GM23248 (cell line): ENCODE results near the gene NEDD4L. TPM values are rescaled to one million over a fixed set of nuclear protein-coding genes. Genes with fewer than 3 reads are reported as not detected.

ENCODE experiments used
- DNase-seq: peaks from one replicate; pipeline ENCODE4 v3.0.0-alpha.2; 2015
- H2AFZ ChIP-seq: fragments of 200-600 bp; sonication (generic); 2 replicates; pipeline ENCODE4 v1.6.1; 2016; ENCODE audit warnings: antibody characterized with exemption
- H3F3A ChIP-seq: fragments of 200-600 bp; sonication (generic); 2 replicates; pipeline ENCODE4 v1.6.1; 2016; ENCODE audit warnings: mild to moderate bottlenecking, antibody characterized with exemption, mixed run types; ENCODE audit not compliant: insufficient read depth
- H3K27ac ChIP-seq: fragments of 200-600 bp; sonication (generic); 2 replicates; pipeline ENCODE4 v1.5.1; 2016; ENCODE audit warnings: mild to moderate bottlenecking
- H3K27me3 ChIP-seq: fragments of 200-600 bp; sonication (generic); replicated peaks from 2 replicates; pipeline ENCODE4 v1.6.1; 2016; ENCODE audit warnings: mild to moderate bottlenecking; ENCODE audit not compliant: insufficient read depth
- H3K36me3 ChIP-seq: fragments of 200-600 bp; sonication (generic); 2 replicates; pipeline ENCODE4 v1.6.1; 2016; ENCODE audit warnings: low read depth, mild to moderate bottlenecking
- H3K4me1 ChIP-seq: fragments of 200-600 bp; sonication (generic); 2 replicates; pipeline ENCODE4 v1.6.1; 2016; ENCODE audit warnings: mild to moderate bottlenecking; ENCODE audit not compliant: insufficient read depth
- H3K4me2 ChIP-seq: fragments of 200-600 bp; sonication (generic); one replicate; pipeline ENCODE4 v1.6.1; 2016; ENCODE audit warnings: mild to moderate bottlenecking; ENCODE audit not compliant: unreplicated experiment
- H3K4me3 ChIP-seq: fragments of 200-600 bp; sonication (generic); 2 replicates; pipeline ENCODE4 v1.5.1; 2016; ENCODE audit warnings: mild to moderate bottlenecking
- H3K79me2 ChIP-seq: fragments of 200-600 bp; sonication (generic); 2 replicates; pipeline ENCODE4 v1.6.1; 2016; ENCODE audit warnings: mild to moderate bottlenecking; ENCODE audit not compliant: insufficient read depth
- H3K9ac ChIP-seq: fragments of 200-600 bp; sonication (generic); 2 replicates; pipeline ENCODE4 v1.6.1; 2016; ENCODE audit warnings: mild to moderate bottlenecking
- H3K9me2 ChIP-seq: fragments of 200-600 bp; sonication (generic); 2 replicates; pipeline ENCODE4 v1.6.1; 2016; ENCODE audit warnings: mixed run types, mild to moderate bottlenecking, moderate library complexity; ENCODE audit not compliant: insufficient read depth
- H3K9me3 ChIP-seq: fragments of 200-600 bp; sonication (generic); one replicate; pipeline ENCODE4 v1.6.1; 2017; ENCODE audit warnings: low read depth
- H4K20me1 ChIP-seq: fragments of 200-600 bp; sonication (generic); 2 replicates; pipeline ENCODE4 v1.6.0; 2016; ENCODE audit not compliant: insufficient read depth
- EZH2 ChIP-seq: fragments of 200-600 bp; sonication (generic); IDR thresholded peaks from 2 replicates; pipeline ENCODE4 v1.6.1; 2018; ENCODE audit warnings: antibody characterized with exemption, mild to moderate bottlenecking; ENCODE audit not compliant: insufficient read depth, poor library complexity, severe bottlenecking
- EZH2phosphoT487 ChIP-seq: fragments of 200-600 bp; sonication (generic); IDR thresholded peaks from 2 replicates; pipeline ENCODE4 v1.6.1; 2018; ENCODE audit warnings: antibody characterized with exemption, moderate library complexity, mild to moderate bottlenecking, low read depth; ENCODE audit not compliant: insufficient read depth
- WGBS, 2 experiments: methylation state at CpG; one replicate each; pipeline ENCODE4 v1.1.6; 2015 to 2017; ENCODE audit warnings: low lambda C conversion rate in 2 of 2, low coverage in 1 of 2; ENCODE audit errors: missing lambda C conversion rate in 2 of 2; 5-methylcytosine and 5-hydroxymethylcytosine counted together
- in situ Hi-C: fragments of 300-500 bp; cut with MboI; formaldehyde crosslinking; loops from 2 replicates; pipeline ENCODE4 v1.15.0; 2020
- polyA plus RNA-seq: library from polyadenylated mRNA; unstranded; fragments of >200 nt; fragmentation: Nextera tagmentation; extraction: Ambion mirVana; gene quantifications from 2 replicates; pipeline ENCODE4 v1.2.1, GENCODE V29; 2016
- total RNA-seq: library from RNA; depleted of rRNA; stranded (reverse); fragments of >200 nt; shearing (Covaris generic); gene quantifications from 2 replicates; pipeline ENCODE4 v1.2.3, GENCODE V29; 2014

NEDD4L gene
- total and polyA plus RNA-seq, 2 experiments from 2014 or later, result 3.7 to 6.1 TPM

- TF ChIP-seq EZH2phosphoT487 (no peak), EZH2 (no peak)
- no peaks in the 10 kb centered on the region for H3K9me3 ChIP-seq
- peak overlapping the region; percentile 52 for H2AFZ ChIP-seq
- H3K36me3 ChIP-seq, result no peaks in the 10 kb centered on the region
- H3K27me3 ChIP-seq, result no peaks in the 10 kb centered on the region
- H3K27ac ChIP-seq, result no peak overlapping the region
- H3K9me2 ChIP-seq, result no peaks in the 10 kb centered on the region
- no peaks in the 10 kb centered on the region for H3K79me2 ChIP-seq
- 21 to 23% methylated on average over 14 of the region's 14 CpGs for WGBS, 2 experiments
- no peaks in the 10 kb centered on the region for H4K20me1 ChIP-seq
- H3F3A ChIP-seq, result peaks cover 8% of the 10 kb centered on the region; the same call in 1 of the 2 replicates
- peak overlapping the region; percentile 20; the same call in 1 of the 2 replicates for H3K9ac ChIP-seq
- H3K4me2 ChIP-seq, result peak overlapping the region; percentile 7
- 0 out of 2 replicates have a peak overlapping the region, but pooled peaks have one; percentile 16 for H3K4me3 ChIP-seq
- DNase-seq, result peak; percentile 85
- H3K4me1 ChIP-seq, result peaks cover 9% of the 10 kb centered on the region
- in situ Hi-C loops, result no loop called here
Measured at GRCh38 chr18:58400331-58400870, 356.4 kb downstream of the NEDD4L start.

DNA sequence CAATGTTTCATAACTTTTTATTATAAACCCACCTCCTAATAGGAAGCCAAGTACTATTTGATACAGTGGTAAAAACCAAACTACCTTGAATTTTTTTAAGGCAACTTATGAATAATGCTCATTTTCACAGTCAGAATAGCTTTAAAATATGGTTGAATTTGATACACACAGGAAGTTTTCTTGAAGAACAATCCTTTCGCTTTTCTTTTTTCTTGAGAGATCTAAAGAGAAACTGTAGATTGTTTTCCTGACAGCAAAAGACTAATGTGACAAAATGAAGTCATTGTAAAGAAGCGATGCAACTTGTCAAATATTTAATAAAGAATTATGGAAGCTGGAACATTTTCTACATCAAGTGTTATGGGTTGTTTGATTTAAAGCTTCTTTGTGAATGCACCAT lies 357.2 kb downstream of the NEDD4L start:
- H3K79me2 ChIP-seq, result no peaks in the 10 kb centered on the region
- no peak for DNase-seq

GRCh38 chr18:58402247-58402646 lies 358.2 kb downstream of the NEDD4L start:
- Histone ChIP-seq H3K9ac (no peak overlapping the region), H3K27ac (no peak overlapping the region), H3K4me2 (no peak overlapping the region), H3F3A (peaks cover 8% of the 10 kb centered on the region; the same call in 1 of the 2 replicates), H3K9me3 (no peaks in the 10 kb centered on the region), H4K20me1 (no peaks in the 10 kb centered on the region), H2AFZ (no peak overlapping the region), H3K36me3 (no peaks in the 10 kb centered on the region), H3K4me3 (no peak overlapping the region), H3K4me1 (peaks cover 9% of the 10 kb centered on the region), H3K9me2 (no peaks in the 10 kb centered on the region), H3K79me2 (no peaks in the 10 kb centered on the region), H3K27me3 (no peaks in the 10 kb centered on the region)
- DNase-seq, result no peak
- WGBS, 2 experiments, result 85 to 87% methylated on average over 9 of the region's 9 CpGs
- in situ Hi-C loops, result no loop called here
- no peak for TF ChIP-seq EZH2
- TF ChIP-seq EZH2phosphoT487, result no peak

More for the DNA sequence above, 357.2 kb downstream of the NEDD4L start:
- Histone ChIP-seq H3K27me3 (no peaks in the 10 kb centered on the region), H3F3A (peaks cover 8% of the 10 kb centered on the region; the same call in 1 of the 2 replicates), H3K9ac (no peak overlapping the region), H3K27ac (no peak overlapping the region), H4K20me1 (no peaks in the 10 kb centered on the region), H3K4me3 (no peak overlapping the region), H3K4me2 (no peak overlapping the region), H3K4me1 (peaks cover 9% of the 10 kb centered on the region), H3K9me3 (no peaks in the 10 kb centered on the region), H3K9me2 (no peaks in the 10 kb centered on the region), H2AFZ (no peak overlapping the region), H3K36me3 (no peaks in the 10 kb centered on the region)
- TF ChIP-seq EZH2, result no peak
- no peak for TF ChIP-seq EZH2phosphoT487
- WGBS, 2 experiments, result 87 to 98% methylated on average over 2 of the region's 2 CpGs
- in situ Hi-C loops, result no loop called here

DNA sequence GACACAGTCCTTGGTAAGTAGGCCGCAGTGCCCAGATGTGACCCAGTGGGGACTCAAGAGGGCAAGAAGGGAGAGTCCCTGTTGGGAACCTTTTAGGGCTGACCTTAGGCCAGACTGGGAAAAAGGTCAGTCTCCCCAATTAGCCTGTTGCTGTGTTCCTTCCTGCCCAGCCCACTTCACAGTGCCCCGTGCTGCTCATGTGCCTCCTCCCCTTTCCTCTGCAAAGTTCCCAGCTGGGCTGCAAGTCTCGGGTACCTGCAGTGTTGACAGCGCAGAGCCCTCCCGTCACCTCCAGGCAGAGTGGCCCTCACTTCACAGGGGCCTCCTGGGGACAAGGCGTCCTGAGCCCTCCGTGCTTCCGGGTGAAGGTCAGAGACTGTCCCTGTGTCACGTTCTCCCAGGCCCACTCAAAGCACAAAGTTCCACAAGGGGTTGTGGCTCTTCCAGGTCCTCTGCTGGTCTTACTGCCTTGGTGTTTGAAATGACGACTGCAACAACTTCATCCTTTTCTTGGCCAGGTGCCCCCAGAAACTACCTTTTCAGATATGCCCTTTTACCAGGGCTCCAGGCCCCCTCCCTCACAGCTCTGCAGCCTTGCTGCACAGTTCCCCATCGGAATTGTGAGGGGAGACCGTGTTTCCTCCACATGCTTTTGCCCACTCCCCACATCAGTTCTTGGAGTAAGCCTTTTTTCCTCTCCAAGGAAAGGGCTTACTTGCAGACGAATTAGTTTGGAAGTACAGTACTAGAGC lies 359.1 kb downstream of the NEDD4L start:
- DNase-seq, result no peak
- WGBS, 2 experiments, result 90 to 92% methylated on average over 13 of the region's 13 CpGs
- H3K27me3 ChIP-seq, result no peaks in the 10 kb centered on the region
- H3K9me3 ChIP-seq, result no peaks in the 10 kb centered on the region
- H3K4me2 ChIP-seq, result no peak overlapping the region
- in situ Hi-C loops, result no loop called here
- H3K9ac ChIP-seq, result no peak overlapping the region
- no peak for TF ChIP-seq EZH2phosphoT487
- no peak for TF ChIP-seq EZH2
- no peak overlapping the region for H3K27ac ChIP-seq
- H3K79me2 ChIP-seq, result no peaks in the 10 kb centered on the region
- H3F3A ChIP-seq, result peaks cover 8% of the 10 kb centered on the region; the same call in 1 of the 2 replicates
- peaks cover 9% of the 10 kb centered on the region for H3K4me1 ChIP-seq
- no peak overlapping the region for H2AFZ ChIP-seq
- H3K4me3 ChIP-seq, result no peak overlapping the region
- H3K9me2 ChIP-seq, result no peaks in the 10 kb centered on the region
- no peaks in the 10 kb centered on the region for H3K36me3 ChIP-seq
- no peaks in the 10 kb centered on the region for H4K20me1 ChIP-seq
